ENCODE data around the gene HCST.
A peak's percentile ranks its signal among the peaks of the same experiment; 100 is the strongest.

HCST gene

GRCh38 chr19:35901854-35902661 lies at the start of gene HCST:
HCST (plus strand) TSS chr19:35902529; CDS start chr19:35902594, 65 bp downstream.
- no peak for TF ChIP-seq CTCF (IDR thresholded peaks at IDR 0.05; ENCODE audit: extremely low read depth, missing control alignments)
- peak; percentile 60 for DNase-seq (ENCODE audit: low spot score)

- TF ChIP-seq CTCF (IDR thresholded peaks at IDR 0.05; ENCODE audit: extremely low read depth, missing control alignments): no peak
- DNase-seq (ENCODE audit: low spot score): no peak
Observed at GRCh38 chr19:35853038-35853756, 49.1 kb upstream of the HCST start.

GRCh38 chr19:35856546-35857149 lies 45.7 kb upstream of the HCST start, which contains the start of gene KIRREL2:
KIRREL2 (plus strand) TSS chr19:35856911; CDS start chr19:35857120, 209 bp downstream.
- peak; percentile 65 for DNase-seq (ENCODE audit: low spot score)
- TF ChIP-seq CTCF (IDR thresholded peaks at IDR 0.05; ENCODE audit: extremely low read depth, missing control alignments): no peak

- no peak for DNase-seq (ENCODE audit: low spot score)
- TF ChIP-seq CTCF (IDR thresholded peaks at IDR 0.05; ENCODE audit: extremely low read depth, missing control alignments): no peak
Observed at GRCh38 chr19:35858311-35858710, 44.0 kb upstream of the HCST start.

GRCh38 chr19:35859414-35859813 lies 42.9 kb upstream of the HCST start:
- TF ChIP-seq CTCF (IDR thresholded peaks at IDR 0.05; ENCODE audit: extremely low read depth, missing control alignments): no peak
- DNase-seq (ENCODE audit: low spot score): no peak

- DNase-seq (ENCODE audit: low spot score): no peak
- no peak for TF ChIP-seq CTCF (IDR thresholded peaks at IDR 0.05; ENCODE audit: extremely low read depth, missing control alignments)
Observed at GRCh38 chr19:35860436-35860817, 41.9 kb upstream of the HCST start.
